Tibial artery (tissue), 4 donors: ENCODE data around the gene C1QTNF12.

Experiments used
- DNase-seq, 2 donors: peaks; one replicate each; pipeline ENCODE4 v3.0.0-alpha.2; 2019
- H3K27ac ChIP-seq, 2 donors: fragments of 200-600 bp; sonication (generic) in 1 of 2; 1 replicate in 1 of 2; 2 replicates in 1 of 2; pipeline ENCODE4 v1.5.1; 2018 to 2019; ENCODE audit warnings: mild to moderate bottlenecking in 1 of 2
- H3K27me3 ChIP-seq, 2 donors: fragments of 200-600 bp; sonication (generic) in 1 of 2; one replicate each; pipeline versions ENCODE4 v1.5.1 to v1.6.0; 2016 to 2019
- H3K36me3 ChIP-seq, 3 donors: fragments of 200-600 bp; sonication (generic) in 2 of 3; one replicate each; pipeline ENCODE4 v1.5.1; 2016 to 2019; ENCODE audit warnings: mild to moderate bottlenecking in 2 of 3
- H3K4me1 ChIP-seq, 4 donors: fragments of 200-600 bp; sonication (generic) in 2 of 4; 1 replicate in 3 of 4; 2 replicates in 1 of 4; pipeline ENCODE4 v1.5.1; 2016 to 2019
- H3K4me3 ChIP-seq, 2 donors: fragments of 200-600 bp; sonication (generic) in 1 of 2; 1 replicate in 1 of 2; 2 replicates in 1 of 2; pipeline ENCODE4 v1.5.1; 2018 to 2019; ENCODE audit warnings: mild to moderate bottlenecking in 2 of 2
- H3K9me3 ChIP-seq, 3 donors: fragments of 200-600 bp; sonication (generic) in 1 of 3; one replicate each; pipeline ENCODE4 v1.5.1; 2016 to 2019
- CTCF ChIP-seq, 2 experiments: fragments of 200-600 bp in 1 of 2; fragments of 450-650 bp in 1 of 2; IDR thresholded peaks; one replicate each; pipeline ENCODE4 v1.5.1; 2017 to 2019; ENCODE audit warnings: antibody characterized with exemption in 2 of 2, mild to moderate bottlenecking in 1 of 2, moderate library complexity in 1 of 2
- intact Hi-C: fragments of 100-400 bp; cut with DNase I; formaldehyde crosslinking; loops from one replicate; pipeline ENCODE4 v1.15.0; 2023; ENCODE audit warnings: low total_unique reads

The C1QTNF12 gene

GRCh38 chr1:1240822-1241587 is 5.5 kb downstream of the C1QTNF12 start:
- no peak for TF ChIP-seq CTCF (IDR thresholded peaks at IDR 0.05)
- H3K4me1 ChIP-seq: peaks cover 0 to 29% (median 0%) of the 10 kb centered on the region in 4 donors
- intact Hi-C loops: no loop called here

GRCh38 chr1:1240348-1240732 is 6.2 kb downstream of the C1QTNF12 start:
- no peak for DNase-seq
- intact Hi-C loops: no loop called here
- Histone ChIP-seq H3K4me1 (peaks cover 0 to 29% (median 0%) of the 10 kb centered on the region in 4 donors), H3K9me3 (no peaks in the 10 kb centered on the region), H3K36me3 (peaks cover 0 to 15% (median 5%) of the 10 kb centered on the region in 3 donors), H3K27ac (no peak overlapping the region), H3K27me3 (peaks cover 0 to 48% of the 10 kb centered on the region in 2 donors), H3K4me3 (no peak overlapping the region)
- no peak for TF ChIP-seq CTCF (IDR thresholded peaks at IDR 0.05)

More at GRCh38 chr1:1240822-1241587, 5.5 kb downstream of the C1QTNF12 start:
- no peak for DNase-seq
- H3K9me3 ChIP-seq: no peaks in the 10 kb centered on the region
- no peak overlapping the region for H3K4me3 ChIP-seq
- no peak overlapping the region for H3K27ac ChIP-seq
- peaks cover 0 to 12% (median 5%) of the 10 kb centered on the region in 3 donors for H3K36me3 ChIP-seq
- peaks cover 0 to 55% of the 10 kb centered on the region in 2 donors for H3K27me3 ChIP-seq

- Histone ChIP-seq H3K4me1 (peaks cover 0 to 29% (median 0%) of the 10 kb centered on the region in 4 donors), H3K27ac (no peak overlapping the region), H3K27me3 (peaks cover 0 to 46% of the 10 kb centered on the region in 2 donors), H3K9me3 (no peaks in the 10 kb centered on the region), H3K4me3 (no peak overlapping the region), H3K36me3 (peaks cover 0 to 21% (median 5%) of the 10 kb centered on the region in 3 donors)
- TF ChIP-seq CTCF (IDR thresholded peaks at IDR 0.05): no peak
- intact Hi-C loops: no loop called here
- DNase-seq: no peak
Measured at GRCh38 chr1:1239614-1240347, 6.7 kb downstream of the C1QTNF12 start.

- H3K27me3 ChIP-seq: peaks cover 0 to 46% of the 10 kb centered on the region in 2 donors
- no peak for TF ChIP-seq CTCF (IDR thresholded peaks at IDR 0.05)
- DNase-seq: no peak
- H3K4me3 ChIP-seq: no peak overlapping the region
- H3K9me3 ChIP-seq: no peaks in the 10 kb centered on the region
- intact Hi-C loops: no loop called here
- no peak overlapping the region for H3K27ac ChIP-seq
- H3K4me1 ChIP-seq: peaks cover 0 to 29% (median 0%) of the 10 kb centered on the region in 4 donors
- peaks cover 0 to 26% (median 5%) of the 10 kb centered on the region in 3 donors for H3K36me3 ChIP-seq
Measured at GRCh38 chr1:1239227-1239613, 7.3 kb downstream of the C1QTNF12 start.

GRCh38 chr1:1238702-1239178 is 7.8 kb downstream of the C1QTNF12 start:
- H3K4me3 ChIP-seq: no peak overlapping the region
- H3K9me3 ChIP-seq: no peaks in the 10 kb centered on the region
- peaks cover 0 to 29% (median 0%) of the 10 kb centered on the region in 4 donors for H3K4me1 ChIP-seq
- intact Hi-C loops: no loop called here
- peaks cover 0 to 31% (median 5%) of the 10 kb centered on the region in 3 donors for H3K36me3 ChIP-seq
- no peak for DNase-seq
- peaks cover 0 to 46% of the 10 kb centered on the region in 2 donors for H3K27me3 ChIP-seq
- no peak for TF ChIP-seq CTCF (IDR thresholded peaks at IDR 0.05)
- H3K27ac ChIP-seq: no peak overlapping the region
